NCI-H526 (cell line): ENCODE measurements around the gene DNTTIP2.
"Not testable (repeated sequence)": the region's sequence is repeated elsewhere in the genome, so short reads cannot be mapped to it uniquely, and the experiment has no call there.

Source experiments
- DNase-seq, 2 experiments: peaks; one replicate each; lab custom pipeline; 2025; lab: John Stamatoyannopoulos, UW

The DNTTIP2 gene

GRCh38 chr1:93878889-93879586, at the start of gene DNTTIP2:
TSS of gene DNTTIP2 (minus strand) at chr1:93879206. CDS start at chr1:93879148, 58 bp downstream.
- DNase-seq = peak; percentile 88 to 96

- DNase-seq = no peak
Observed at GRCh38 chr1:93925206-93925605, 46.2 kb upstream of the DNTTIP2 start.

- DNase-seq = no peak
Observed at GRCh38 chr1:93919780-93920179, 40.8 kb upstream of the DNTTIP2 start.

- DNase-seq = no peak
Observed at GRCh38 chr1:93917302-93917701, 38.3 kb upstream of the DNTTIP2 start.

- DNase-seq = not testable (repeated sequence)
Observed at GRCh38 chr1:93910880-93911279, 31.9 kb upstream of the DNTTIP2 start.

- no peak for DNase-seq
Observed at GRCh38 chr1:93910305-93910704, 31.3 kb upstream of the DNTTIP2 start.

- peak; percentile 57 to 92 for DNase-seq
Observed at GRCh38 chr1:93909146-93910050, 30.4 kb upstream of the DNTTIP2 start, which contains the start of gene GCLM. TSS of gene GCLM (minus strand) at chr1:93909430. CDS start at chr1:93909163, 267 bp downstream.

GRCh38 chr1:93908394-93909145, 29.6 kb upstream of the DNTTIP2 start:
- DNase-seq = peak in 1 of 2 experiments; percentile 72

- no peak for DNase-seq
Observed at GRCh38 chr1:93907718-93908117, 28.7 kb upstream of the DNTTIP2 start.

GRCh38 chr1:93906480-93906879, 27.5 kb upstream of the DNTTIP2 start:
- no peak for DNase-seq

- no peak for DNase-seq
Observed at GRCh38 chr1:93905734-93906133, 26.7 kb upstream of the DNTTIP2 start.

GRCh38 chr1:93905051-93905450, 26.0 kb upstream of the DNTTIP2 start:
- DNase-seq = no peak

GRCh38 chr1:93904228-93904627, 25.2 kb upstream of the DNTTIP2 start:
- no peak for DNase-seq

GRCh38 chr1:93900723-93901504, 21.9 kb upstream of the DNTTIP2 start:
- no peak for DNase-seq

- no peak for DNase-seq
Observed at GRCh38 chr1:93899543-93900207, 20.7 kb upstream of the DNTTIP2 start.

- DNase-seq = no peak
Observed at GRCh38 chr1:93888900-93889299, 9.9 kb upstream of the DNTTIP2 start.

GRCh38 chr1:93882269-93882668, 3.3 kb upstream of the DNTTIP2 start:
- DNase-seq = no peak

GRCh38 chr1:93880731-93881130, 1.7 kb upstream of the DNTTIP2 start:
- no peak for DNase-seq

- peak in 1 of 2 experiments; percentile 10 for DNase-seq
Observed at GRCh38 chr1:93878501-93878888, 511 bp downstream of the DNTTIP2 start.

- DNase-seq = no peak
Observed at GRCh38 chr1:93877529-93877928, 1.5 kb downstream of the DNTTIP2 start.

GRCh38 chr1:93876244-93876643, 2.8 kb downstream of the DNTTIP2 start:
- no peak for DNase-seq
